ENCODE results near the gene ARL5B.
"Not testable (repeated sequence)": the region's sequence is repeated elsewhere in the genome, so short reads cannot be mapped to it uniquely, and the experiment has no call there.

DNA sequence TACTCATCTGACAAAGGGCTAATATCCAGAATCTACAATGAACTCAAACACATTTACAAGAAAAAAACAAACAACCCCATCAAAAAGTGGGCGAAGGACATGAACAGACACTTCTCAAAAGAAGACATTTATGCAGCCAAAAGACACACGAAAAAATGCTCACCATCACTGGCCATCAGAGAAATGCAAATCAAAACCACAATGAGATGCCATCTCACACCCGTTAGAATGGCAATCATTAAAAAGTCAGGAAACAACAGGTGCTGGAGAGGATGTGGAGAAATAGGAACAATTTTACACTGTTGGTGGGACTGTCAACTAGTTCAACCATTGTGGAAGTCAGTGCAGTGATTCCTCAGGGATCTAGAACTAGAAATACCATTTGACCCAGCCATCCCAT, 26.7 kb upstream of the ARL5B start:
- TF ChIP-seq CTCF (IDR thresholded peaks at IDR 0.05 in 4 of 5, conservative IDR thresholded peaks at IDR 0.05 in 1 of 5); POLR2A (IDR thresholded peaks at IDR 0.05): not testable (repeated sequence)
